Upper lobe of right lung (tissue), 1 donor: ENCODE results near the gene RUBCN. TPM values are rescaled to one million over a fixed set of nuclear protein-coding genes. Genes with fewer than 3 reads are reported as not detected.

Source experiments
- total RNA-seq: library from RNA; stranded (reverse); fragmentation: NEBNext Ultra II Directional; extraction: Animal tissue kit (Norgen Biotek cat#: 25700); gene quantifications from one replicate; pipeline ENCODE4 v1.2.1, GENCODE V29; 2021
- donor health status: DM: no; HTN: yes; CAD: no; lungs with severe emphysema.

The RUBCN gene
- total RNA-seq, 1 donor from 2014 or later = 35.2 TPM

Other genes starting within 250 kb of the RUBCN start
- gene BDH1, start 180.9 kb downstream of the RUBCN start, total RNA-seq = 12.5 TPM
- 46.8 TPM for gene FYTTD1, start 13.0 kb upstream of the RUBCN start, total RNA-seq
- 43.5 TPM for gene LRCH3, start 54.4 kb upstream of the RUBCN start, total RNA-seq
- gene RPL35A, start 213.3 kb upstream of the RUBCN start, total RNA-seq = 723 TPM
- gene LMLN, start 223.3 kb upstream of the RUBCN start, total RNA-seq = 7.3 TPM